ENCODE data around the gene CALY. TPM values are rescaled to one million over a fixed set of nuclear protein-coding genes. Genes with fewer than 3 reads are reported as not detected.
A peak's percentile ranks its signal among the peaks of the same experiment; 100 is the strongest.

Gene CALY
- total RNA-seq, 1 donor from 2014 or later = 4.7 TPM

DNA sequence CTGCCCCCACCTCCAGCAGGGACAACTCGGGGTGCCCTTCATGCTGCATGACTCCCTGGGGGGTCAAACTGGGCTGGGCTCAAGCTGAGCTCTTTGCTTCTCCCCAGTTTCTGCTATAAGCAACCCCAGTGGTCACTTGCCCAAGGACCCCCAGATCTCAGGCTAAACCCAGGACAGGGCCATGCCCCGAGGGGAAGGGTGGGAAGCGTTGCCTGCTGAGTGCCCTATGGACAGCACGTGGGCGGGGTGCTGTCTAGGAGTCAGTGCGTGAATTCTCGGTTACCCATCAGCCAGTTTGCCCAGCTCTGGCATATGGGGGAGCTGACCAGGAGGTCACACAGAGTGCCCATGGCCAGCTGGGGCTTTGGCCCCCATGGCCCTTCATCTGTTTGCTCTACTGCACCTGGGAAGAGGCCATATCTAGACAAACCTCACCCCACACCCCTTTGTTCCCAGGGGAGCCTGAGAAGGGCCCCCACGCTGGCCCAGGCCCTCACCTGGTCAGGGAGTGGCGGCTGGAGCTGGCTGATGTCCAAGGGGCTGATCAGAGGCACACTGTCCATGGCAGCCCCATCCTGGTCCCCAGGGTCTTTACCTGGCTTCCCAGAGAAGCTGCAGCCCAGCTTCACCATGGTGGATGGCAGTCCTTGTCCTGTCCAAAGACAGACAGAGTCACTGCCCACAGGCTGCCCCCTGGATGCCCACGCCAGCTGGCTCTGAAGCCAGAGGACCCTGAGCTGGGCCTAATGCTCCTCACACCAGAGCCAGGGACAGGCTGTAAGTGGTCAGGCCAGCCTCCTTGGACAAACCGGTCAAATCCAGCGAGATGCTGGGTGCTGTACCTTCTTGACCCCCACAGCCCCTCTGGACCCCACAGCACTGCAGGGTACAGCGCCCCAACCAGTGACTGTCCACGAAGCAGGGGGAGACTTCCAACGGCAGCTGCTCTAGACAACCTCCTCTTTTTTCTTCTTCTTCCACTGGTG lies 8.0 kb downstream of the CALY start:
- no peak overlapping the region for H3K4me3 ChIP-seq
- intact Hi-C loops (cut with DNase I) = no loop called here
- H3K27me3 ChIP-seq = peaks cover 25% of the 10 kb centered on the region
- no peaks in the 10 kb centered on the region for H3K9me3 ChIP-seq
- no peak overlapping the region for H3K27ac ChIP-seq
- no peak for DNase-seq (ENCODE audit: extremely low spot score in 2 of 2)
- no peaks in the 10 kb centered on the region for H3K36me3 ChIP-seq
- H3K4me1 ChIP-seq = peaks cover 25% of the 10 kb centered on the region
- TF ChIP-seq POLR2A (IDR thresholded peaks at IDR 0.05) (no peak), CTCF (IDR thresholded peaks at IDR 0.05) (no peak), POLR2AphosphoS5 (IDR thresholded peaks at IDR 0.05; ENCODE audit: insufficient read depth in 1 of 2, low read depth in 1 of 2) (no peak)

GRCh38 chr10:133327651-133328357 lies 8.9 kb downstream of the CALY start:
- H3K9me3 ChIP-seq = no peaks in the 10 kb centered on the region
- TF ChIP-seq CTCF (IDR thresholded peaks at IDR 0.05) (no peak), POLR2A (IDR thresholded peaks at IDR 0.05) (no peak), POLR2AphosphoS5 (IDR thresholded peaks at IDR 0.05; ENCODE audit: insufficient read depth in 1 of 2, low read depth in 1 of 2) (no peak)
- no peak overlapping the region for H3K27ac ChIP-seq
- intact Hi-C loops (cut with DNase I) = no loop called here
- DNase-seq (ENCODE audit: extremely low spot score in 2 of 2) = no peak
- H3K27me3 ChIP-seq = peaks cover 25% of the 10 kb centered on the region
- H3K4me1 ChIP-seq = peaks cover 25% of the 10 kb centered on the region
- H3K4me3 ChIP-seq = no peak overlapping the region
- H3K36me3 ChIP-seq = no peaks in the 10 kb centered on the region

DNA sequence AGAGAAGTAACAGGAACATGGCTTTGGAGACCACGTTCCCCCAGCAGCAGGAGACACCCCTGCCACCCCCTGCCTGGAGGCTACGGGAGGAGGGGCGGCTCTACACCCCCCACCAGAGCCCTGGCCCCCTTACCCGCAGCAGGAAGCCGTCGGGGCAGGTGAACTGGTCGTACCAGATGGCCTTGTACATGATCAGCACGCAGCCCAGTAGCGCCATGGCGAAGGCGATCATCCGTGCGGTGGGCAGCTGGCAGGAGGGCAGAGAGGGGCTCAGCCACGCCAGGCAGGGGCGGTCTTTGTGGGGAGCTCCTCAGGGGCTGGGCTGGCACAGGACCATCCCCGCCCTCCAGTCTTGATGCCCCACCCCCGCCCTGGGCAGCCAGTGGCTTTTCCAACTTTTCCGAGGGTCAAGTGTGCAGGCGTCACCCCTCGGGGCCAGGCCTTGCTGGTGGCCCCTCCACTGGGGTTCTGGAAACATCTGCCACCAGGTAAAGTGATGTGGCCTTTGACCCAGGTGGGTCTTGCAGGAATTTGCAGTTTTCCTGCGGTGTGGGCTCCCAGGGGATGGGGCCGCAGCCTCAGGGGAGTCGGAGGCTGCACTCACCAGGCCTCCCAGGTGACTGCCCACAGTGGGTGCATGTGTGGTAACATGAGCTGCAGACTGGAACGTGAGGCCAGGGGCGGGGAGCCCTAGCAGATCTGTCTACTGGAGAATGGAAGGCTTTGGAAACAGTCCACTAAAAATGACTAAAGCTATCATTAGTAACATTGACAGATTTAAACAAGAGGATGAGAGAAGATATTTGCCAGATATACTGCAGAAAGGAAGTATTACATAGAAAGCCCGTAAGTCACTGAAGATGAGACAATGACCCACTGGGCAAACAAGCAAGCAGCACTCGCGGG lies 9.7 kb downstream of the CALY start:
- peaks cover 25% of the 10 kb centered on the region for H3K4me1 ChIP-seq
- H3K27me3 ChIP-seq = peaks cover 25% of the 10 kb centered on the region
- intact Hi-C loops (cut with DNase I) = no loop called here
- TF ChIP-seq POLR2AphosphoS5 (IDR thresholded peaks at IDR 0.05; ENCODE audit: insufficient read depth in 1 of 2, low read depth in 1 of 2) (no peak), CTCF (IDR thresholded peaks at IDR 0.05) (no peak), POLR2A (IDR thresholded peaks at IDR 0.05) (no peak)
- H3K4me3 ChIP-seq = no peak overlapping the region
- no peaks in the 10 kb centered on the region for H3K36me3 ChIP-seq
- no peak for DNase-seq (ENCODE audit: extremely low spot score in 2 of 2)
- no peaks in the 10 kb centered on the region for H3K9me3 ChIP-seq
- no peak overlapping the region for H3K27ac ChIP-seq

DNA sequence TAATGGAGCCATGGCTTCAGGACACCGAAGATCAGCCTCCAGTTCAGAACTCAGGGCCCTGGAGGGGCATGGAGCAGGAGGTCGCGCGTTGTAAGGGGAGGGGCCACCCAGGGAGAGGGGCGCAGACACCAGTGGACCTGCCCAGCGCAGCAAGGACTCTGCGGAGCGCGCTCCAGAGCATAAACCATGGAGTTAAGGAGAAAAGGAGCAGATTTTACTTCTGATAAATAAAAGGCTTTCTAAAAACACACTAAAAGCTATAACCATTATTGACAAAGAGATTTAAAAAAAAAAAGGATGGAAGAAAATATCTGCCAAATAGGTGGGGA lies 10.5 kb downstream of the CALY start:
- DNase-seq (ENCODE audit: extremely low spot score in 2 of 2) = no peak
- peaks cover 25% of the 10 kb centered on the region for H3K4me1 ChIP-seq
- intact Hi-C loops (cut with DNase I) = no loop called here
- TF ChIP-seq POLR2AphosphoS5 (IDR thresholded peaks at IDR 0.05; ENCODE audit: insufficient read depth in 1 of 2, low read depth in 1 of 2) = no peak
- H3K4me3 ChIP-seq = peak overlapping the region; percentile 21 to 27
- H3K36me3 ChIP-seq = no peaks in the 10 kb centered on the region
- H3K9me3 ChIP-seq = no peaks in the 10 kb centered on the region
- H3K27ac ChIP-seq = no peak overlapping the region
- H3K27me3 ChIP-seq = peaks cover 25% of the 10 kb centered on the region

Measured in vagina (tissue), 2 donors.